Fibroblast of lung (primary cell): ENCODE results near the gene FAM47E.

Experiments
- EZH2 ChIP-seq: IDR thresholded peaks from 2 replicates; pipeline ENCODE4 v1.5.1; 2012; ENCODE audit warnings: low read length, control low read depth, mild to moderate bottlenecking; ENCODE audit errors: missing control alignments
- TF ChIP-seq, protein P1 (sequence below), 2 donors: IDR thresholded peaks in 1 of 2; conservative IDR thresholded peaks in 1 of 2; 1 replicate in 1 of 2; 2 replicates in 1 of 2; pipeline ENCODE4 v1.5.1; 2011 to 2012; ENCODE audit warnings: low read length in 2 of 2, control low read depth in 1 of 2, inconsistent platforms in 1 of 2, low read depth in 1 of 2, mild to moderate bottlenecking in 1 of 2

DNA sequence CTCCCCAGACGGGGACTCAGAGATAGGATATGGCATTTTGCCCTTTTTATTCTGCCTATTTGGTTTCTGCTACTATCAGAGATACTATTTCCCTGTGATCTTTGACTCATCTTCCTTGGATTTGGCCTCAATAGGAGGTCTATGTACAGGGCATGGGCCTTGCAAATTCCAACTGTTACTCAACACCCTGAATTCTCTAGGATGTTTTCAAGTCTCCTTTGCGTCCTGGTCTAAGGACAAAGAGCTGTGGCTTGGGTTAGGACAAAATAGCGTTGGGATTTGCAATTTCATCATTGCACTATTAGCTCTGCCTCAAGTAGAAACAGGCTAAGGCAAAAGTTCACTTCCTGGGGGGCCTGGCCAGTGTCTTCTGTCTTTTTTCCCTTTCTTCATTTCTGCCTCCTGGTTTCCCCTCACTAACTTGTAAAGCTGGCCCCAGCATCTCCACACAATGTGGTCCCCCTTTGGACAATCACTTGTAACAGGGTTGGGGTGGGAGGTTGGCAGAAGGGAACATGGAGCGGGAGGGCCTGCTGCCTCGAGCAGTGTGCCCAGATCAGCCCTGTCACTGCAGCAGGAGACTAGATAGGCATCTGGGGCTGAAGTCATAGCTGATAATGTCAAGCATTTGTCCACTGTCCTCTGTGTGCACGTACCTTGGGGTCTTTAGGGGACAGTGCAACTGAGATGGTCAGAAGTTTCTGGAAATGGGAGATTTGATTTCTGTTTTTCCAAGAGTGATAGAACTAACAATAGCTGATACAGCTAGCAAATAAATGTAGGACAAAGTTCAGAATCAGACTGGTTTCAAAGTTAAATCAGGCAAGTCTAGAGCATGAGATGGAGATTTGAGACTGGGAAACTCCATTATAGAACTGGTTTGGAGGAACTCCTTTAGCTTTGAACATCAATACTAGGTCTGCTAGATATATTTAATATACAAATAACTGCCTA lies 29.2 kb downstream of the FAM47E start:
- TF ChIP-seq, protein P1, sequence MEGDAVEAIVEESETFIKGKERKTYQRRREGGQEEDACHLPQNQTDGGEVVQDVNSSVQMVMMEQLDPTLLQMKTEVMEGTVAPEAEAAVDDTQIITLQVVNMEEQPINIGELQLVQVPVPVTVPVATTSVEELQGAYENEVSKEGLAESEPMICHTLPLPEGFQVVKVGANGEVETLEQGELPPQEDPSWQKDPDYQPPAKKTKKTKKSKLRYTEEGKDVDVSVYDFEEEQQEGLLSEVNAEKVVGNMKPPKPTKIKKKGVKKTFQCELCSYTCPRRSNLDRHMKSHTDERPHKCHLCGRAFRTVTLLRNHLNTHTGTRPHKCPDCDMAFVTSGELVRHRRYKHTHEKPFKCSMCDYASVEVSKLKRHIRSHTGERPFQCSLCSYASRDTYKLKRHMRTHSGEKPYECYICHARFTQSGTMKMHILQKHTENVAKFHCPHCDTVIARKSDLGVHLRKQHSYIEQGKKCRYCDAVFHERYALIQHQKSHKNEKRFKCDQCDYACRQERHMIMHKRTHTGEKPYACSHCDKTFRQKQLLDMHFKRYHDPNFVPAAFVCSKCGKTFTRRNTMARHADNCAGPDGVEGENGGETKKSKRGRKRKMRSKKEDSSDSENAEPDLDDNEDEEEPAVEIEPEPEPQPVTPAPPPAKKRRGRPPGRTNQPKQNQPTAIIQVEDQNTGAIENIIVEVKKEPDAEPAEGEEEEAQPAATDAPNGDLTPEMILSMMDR (conservative IDR thresholded peaks at IDR 0.05 in 1 of 2, IDR thresholded peaks at IDR 0.05 in 1 of 2; ENCODE audit: low read depth in 1 of 2, low read length in 2 of 2): no peak
- no peak for TF ChIP-seq EZH2
